Endothelial cell of umbilical vein (primary cell): ENCODE data around the gene PLEKHG2. TPM values are rescaled to one million over a fixed set of nuclear protein-coding genes. Genes with fewer than 3 reads are reported as not detected.

ENCODE experiments used
- BruUV-seq: library from RNA; stranded (reverse); fragments of 400-500 nt; replicated peaks from 2 replicates; lab custom pipeline; 2021; lab: Mats Ljungman, UMichigan
- CTCF ChIA-PET: fragments of 300-600, 350-600 bp; sonication (Branson Sonifier 250); formaldehyde crosslinking; loops from one replicate; lab custom pipeline; 2021; ENCODE audit warnings: antibody characterized with exemption, inconsistent platforms; lab: Charles Lee
- POLR2A ChIA-PET: fragments of 300-600, 350-600 bp; sonication (Branson Sonifier 250); formaldehyde crosslinking; loops from one replicate; lab custom pipeline; 2021; ENCODE audit warnings: antibody characterized with exemption, inconsistent platforms; lab: Charles Lee
- DNase-seq: peaks from one replicate; pipeline ENCODE4 v3.0.0-alpha.2; 2011; ENCODE audit warnings: low read depth, low spot score
- FAIRE-seq: peaks from 2 replicates; lab custom pipeline; 2011; peaks lifted over from hg19 to GRCh38; lab: Jason Lieb, UNC
- H2AFZ ChIP-seq: 2 replicates; pipeline ENCODE4 v1.6.0; 2012; ENCODE audit warnings: low read depth, low read length, control low read depth, inconsistent platforms
- H3K27ac ChIP-seq: 2 replicates; pipeline ENCODE4 v1.5.1; 2011; ENCODE audit warnings: low read depth, mild to moderate bottlenecking, control low read depth, low read length, moderate library complexity; ENCODE audit not compliant: insufficient read depth
- H3K27me3 ChIP-seq, 2 experiments: 2 replicates each; pipeline versions ENCODE4 v1.6.0 to v1.6.1; 2011; ENCODE audit warnings: low read length in 2 of 2, mixed read lengths in 1 of 2; ENCODE audit not compliant: control insufficient read depth in 2 of 2, insufficient read depth in 2 of 2
- H3K36me3 ChIP-seq, 2 experiments: 2 replicates in 1 of 2; 3 replicates in 1 of 2; pipeline ENCODE4 v1.5.1; 2011; ENCODE audit warnings: low read length in 2 of 2, mild to moderate bottlenecking in 1 of 2, moderate library complexity in 1 of 2; ENCODE audit not compliant: control insufficient read depth in 2 of 2, insufficient read depth in 2 of 2; ENCODE audit errors: extremely low read depth in 1 of 2
- H3K4me1 ChIP-seq: 3 replicates; pipeline ENCODE4 v1.5.1; 2011; ENCODE audit warnings: mild to moderate bottlenecking, low read length; ENCODE audit not compliant: control insufficient read depth, insufficient read depth; ENCODE audit errors: extremely low read depth
- H3K4me2 ChIP-seq: 2 replicates; pipeline ENCODE4 v1.6.1; 2011; ENCODE audit warnings: low read length, control low read depth, mixed read lengths; ENCODE audit not compliant: insufficient read depth
- H3K4me3 ChIP-seq, 3 experiments: fragments of 200-600 bp in 1 of 3; sonication (generic), shearing (Covaris generic) in 1 of 3; replicated peaks in 1 of 3; 2 replicates each; pipeline ENCODE4 v1.5.1; 2011 to 2016; ENCODE audit warnings: control low read depth in 3 of 3, low read length in 3 of 3, mild to moderate bottlenecking in 2 of 3, inconsistent platforms in 1 of 3, low read depth in 1 of 3, moderate library complexity in 1 of 3; ENCODE audit not compliant: insufficient read depth in 1 of 3
- H3K79me2 ChIP-seq: 2 replicates; pipeline ENCODE4 v1.6.0; 2012; ENCODE audit warnings: low read length, inconsistent platforms; ENCODE audit not compliant: control insufficient read depth, insufficient read depth
- H3K9ac ChIP-seq: replicated peaks from 2 replicates; pipeline ENCODE3; 2011; ENCODE audit warnings: low read length, control low read depth; ENCODE audit not compliant: insufficient read depth; ENCODE audit errors: extremely low read depth
- H3K9me1 ChIP-seq: replicated peaks from 3 replicates; pipeline ENCODE4 v1.6.0; 2011; ENCODE audit warnings: mild to moderate bottlenecking, low read length; ENCODE audit not compliant: control insufficient read depth, insufficient read depth; ENCODE audit errors: extremely low read depth
- H3K9me3 ChIP-seq: replicated peaks from 2 replicates; pipeline ENCODE4 v1.5.1; 2012; ENCODE audit warnings: low read length, inconsistent platforms; ENCODE audit not compliant: control insufficient read depth, insufficient read depth
- H4K20me1 ChIP-seq: replicated peaks from 2 replicates; pipeline ENCODE3; 2011; ENCODE audit warnings: mild to moderate bottlenecking, low read length; ENCODE audit not compliant: control insufficient read depth, insufficient read depth; ENCODE audit errors: extremely low read depth
- CTCF ChIP-seq, 2 donors: IDR thresholded peaks; 1 replicate in 1 of 2; 2 replicates in 1 of 2; pipeline ENCODE4 v1.5.1; 2011; ENCODE audit warnings: low read length in 2 of 2, mild to moderate bottlenecking in 2 of 2, moderate library complexity in 2 of 2, control low read depth in 1 of 2, inconsistent platforms in 1 of 2, low read depth in 1 of 2; ENCODE audit not compliant: insufficient read depth in 1 of 2; ENCODE audit errors: extremely low read depth in 1 of 2
- EZH2 ChIP-seq: IDR thresholded peaks from 2 replicates; pipeline ENCODE4 v1.6.1; 2012; ENCODE audit warnings: borderline replicate concordance, low read depth, mild to moderate bottlenecking, moderate library complexity, low read length, inconsistent platforms; ENCODE audit not compliant: severe bottlenecking
- FOS ChIP-seq: IDR thresholded peaks from 2 replicates; pipeline ENCODE4 v1.6.1; 2011; ENCODE audit warnings: mild to moderate bottlenecking, low read length, moderate library complexity, borderline replicate concordance; ENCODE audit not compliant: insufficient read depth
- GATA2 ChIP-seq: IDR thresholded peaks from 2 replicates; pipeline ENCODE4 v1.7.0; 2011; ENCODE audit warnings: low read depth, mild to moderate bottlenecking, moderate library complexity, mixed read lengths, low read length; ENCODE audit not compliant: insufficient read length, insufficient read depth
- JUN ChIP-seq: IDR thresholded peaks from 2 replicates; pipeline ENCODE4 v1.6.1; 2011; ENCODE audit warnings: borderline replicate concordance, low read depth; ENCODE audit not compliant: insufficient read length, insufficient read depth
- MYC ChIP-seq: IDR thresholded peaks from one replicate; pipeline ENCODE4 v1.6.1; 2011; ENCODE audit warnings: mild to moderate bottlenecking, low read depth, low read length
- POLR2A ChIP-seq: IDR thresholded peaks from 2 replicates; pipeline ENCODE4 v1.6.1; 2012; ENCODE audit warnings: low read depth, mild to moderate bottlenecking, control low read depth, low read length
- POLR2AphosphoS5 ChIP-seq: IDR thresholded peaks from 2 replicates; pipeline ENCODE4 v1.6.1; 2012; ENCODE audit warnings: low read depth, mild to moderate bottlenecking, control low read depth, low read length, moderate library complexity; ENCODE audit not compliant: insufficient read depth
- dilution Hi-C: fragments of 300-500 bp; cut with MboI; formaldehyde crosslinking; loops from one replicate; pipeline ENCODE4 v1.15.0; 2019; ENCODE audit warnings: low sequenced_read_pairs; ENCODE audit not compliant: extremely low pct_ligation_motif_present
- intact Hi-C: fragments of 100-400 bp; cut with micrococcal nuclease; formaldehyde crosslinking; loops from one replicate; pipeline ENCODE4 v1.10.0; 2022
- polyA plus RNA-seq, 4 experiments: library from polyadenylated mRNA; depleted of rRNA in 3 of 4; stranded (reverse) in 3 of 4; unstranded in 1 of 4; fragments of >200 nt; gene quantifications; 2 replicates each; pipeline versions ENCODE4 v1.2.1 to v1.2.3, GENCODE V29; 2011 to 2012; ENCODE audit warnings: missing spikeins in 1 of 4
- total RNA-seq: library from RNA; stranded (reverse); gene quantifications from 2 replicates; pipeline ENCODE4 v1.2.3, GENCODE V29; 2021
- TF ChIP-seq, protein P1 (sequence below): IDR thresholded peaks from 2 replicates; pipeline ENCODE4 v1.6.1; 2011; ENCODE audit not compliant: insufficient read depth, insufficient read length

The PLEKHG2 gene
- total and polyA plus RNA-seq, 2 donors (not counting 3 experiments of a cell fraction or from before 2014, with no cell fraction given) = 44.7 to 74.1 TPM

- no peaks in the 10 kb centered on the region for H3K9me1 ChIP-seq
- ChIA-PET CTCF (no interaction called here), POLR2A (no interaction called here)
- no TSS peak for BruUV-seq
- H3K4me2 ChIP-seq = no peak overlapping the region
- H3K9ac ChIP-seq = no peak overlapping the region
- no peak for TF ChIP-seq FOS
- no peak for TF ChIP-seq MYC
- no peak for TF ChIP-seq POLR2A
- TF ChIP-seq JUN = no peak
- TF ChIP-seq, protein P1, sequence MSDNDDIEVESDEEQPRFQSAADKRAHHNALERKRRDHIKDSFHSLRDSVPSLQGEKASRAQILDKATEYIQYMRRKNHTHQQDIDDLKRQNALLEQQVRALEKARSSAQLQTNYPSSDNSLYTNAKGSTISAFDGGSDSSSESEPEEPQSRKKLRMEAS = no peak
- no peak for TF ChIP-seq POLR2AphosphoS5
- TF ChIP-seq GATA2 = no peak
- TF ChIP-seq CTCF (IDR thresholded peaks at IDR 0.05; ENCODE audit: extremely low read depth in 1 of 2, insufficient read depth in 1 of 2, low read depth in 1 of 2, low read length in 2 of 2) = no peak
- TF ChIP-seq EZH2 = no peak
- no peak overlapping the region for H3K27ac ChIP-seq
- H2AFZ ChIP-seq = no peak overlapping the region
- intact Hi-C loops (no loop called here), dilution Hi-C loops (no loop called here)
- no peaks in the 10 kb centered on the region for H3K4me1 ChIP-seq
- FAIRE-seq = no peak
- H3K9me3 ChIP-seq = no peaks in the 10 kb centered on the region
- no peaks in the 10 kb centered on the region for H4K20me1 ChIP-seq
- no peak for DNase-seq
- H3K36me3 ChIP-seq = peaks cover 17 to 53% of the 10 kb centered on the region in 2 experiments
- peaks cover 2% of the 10 kb centered on the region for H3K79me2 ChIP-seq
- H3K4me3 ChIP-seq = no peak overlapping the region
- no peaks in the 10 kb centered on the region for H3K27me3 ChIP-seq
Observed at GRCh38 chr19:39465956-39466747, 53.7 kb downstream of the PLEKHG2 start.
